Mucosa of stomach (tissue), 1 donor: ENCODE measurements around the gene IFNAR2.

Experiments
- H3K27me3 ChIP-seq: one replicate; pipeline ENCODE4 v1.7.0; 2013; ENCODE audit warnings: mild to moderate bottlenecking, low read length; ENCODE audit not compliant: control insufficient read depth, insufficient read depth
- H3K36me3 ChIP-seq: one replicate; pipeline ENCODE4 v1.7.0; 2013; ENCODE audit warnings: low read length; ENCODE audit not compliant: control insufficient read depth, insufficient read depth
- H3K4me1 ChIP-seq: one replicate; pipeline ENCODE4 v1.7.0; 2013; ENCODE audit warnings: mild to moderate bottlenecking, low read length; ENCODE audit not compliant: control insufficient read depth, insufficient read depth
- H3K4me3 ChIP-seq: one replicate; pipeline ENCODE4 v1.7.0; 2013; ENCODE audit warnings: low read length
- H3K9ac ChIP-seq: one replicate; pipeline ENCODE4 v1.7.0; 2013; ENCODE audit warnings: mild to moderate bottlenecking, low read length, moderate library complexity
- H3K9me3 ChIP-seq: one replicate; pipeline ENCODE4 v1.7.0; 2013; ENCODE audit warnings: mild to moderate bottlenecking, low read length, moderate library complexity; ENCODE audit not compliant: control insufficient read depth
- donor health status: Pancreatic carcinoma.

IFNAR2 gene

DNA sequence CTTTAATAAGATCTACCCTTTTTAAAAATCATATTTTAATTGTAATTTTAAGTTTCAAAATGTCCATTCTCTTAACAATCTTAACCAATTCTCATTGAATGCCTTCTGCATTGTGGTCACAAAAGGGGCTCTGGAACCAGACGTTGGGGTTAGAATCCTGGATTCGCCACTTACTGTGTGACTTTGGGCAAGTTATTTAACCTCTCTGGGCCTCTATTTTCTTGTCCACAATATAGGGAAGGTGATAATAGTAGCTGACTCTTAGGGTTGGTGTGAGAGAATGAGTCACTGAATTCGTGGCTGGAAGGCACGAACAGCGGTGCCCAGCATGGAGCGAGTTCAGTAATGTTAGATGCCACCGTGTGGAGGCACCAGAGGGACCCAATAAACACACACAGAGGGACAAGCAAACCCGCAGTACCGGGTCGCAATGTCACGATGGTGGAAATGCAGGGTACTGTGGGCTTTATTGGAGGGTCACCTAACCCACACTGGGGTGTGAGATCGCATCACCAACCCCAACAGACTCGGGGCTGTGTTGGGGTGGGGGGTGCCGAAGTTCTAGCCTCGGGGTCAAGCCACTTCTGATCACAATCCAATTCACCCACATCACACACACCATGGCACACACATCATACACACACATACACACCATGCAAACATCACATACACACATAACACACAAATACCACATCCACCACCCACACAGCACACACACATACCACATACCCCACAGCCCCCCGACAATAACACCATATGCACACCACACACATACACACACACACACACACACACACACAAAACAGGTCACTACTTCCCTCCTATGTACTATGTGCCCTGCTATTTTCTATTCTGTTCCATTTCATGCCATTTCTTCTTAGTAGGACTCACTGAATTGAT, 27.0 kb upstream of the IFNAR2 start:
- peaks cover 19% of the 10 kb centered on the region for H3K4me1 ChIP-seq
- peak overlapping the region; percentile 22 for H3K9ac ChIP-seq

DNA sequence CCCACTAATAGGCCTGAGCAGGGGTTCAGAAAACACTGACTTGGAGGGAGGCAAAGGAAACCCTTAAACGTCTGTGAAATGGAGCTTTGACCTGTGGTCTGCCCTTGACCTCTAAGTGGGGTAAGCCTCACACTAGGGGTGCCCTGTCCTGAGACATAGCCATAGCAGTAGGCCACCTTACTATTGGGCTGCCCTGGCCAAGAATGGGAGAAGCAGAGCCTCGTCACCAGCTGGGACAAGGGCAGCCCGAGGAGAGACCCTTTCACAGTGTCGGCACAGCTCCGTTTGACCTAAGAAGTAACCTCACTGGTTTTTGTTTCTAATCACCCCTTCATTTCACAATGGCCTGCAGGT, 26.4 kb upstream of the IFNAR2 start:
- H3K9ac ChIP-seq, result peak overlapping the region; percentile 22
- no peak overlapping the region for H3K4me3 ChIP-seq
- H3K4me1 ChIP-seq, result peaks cover 19% of the 10 kb centered on the region
- H3K9me3 ChIP-seq, result no peaks in the 10 kb centered on the region
- H3K27me3 ChIP-seq, result no peaks in the 10 kb centered on the region
- H3K36me3 ChIP-seq, result no peaks in the 10 kb centered on the region

More for the DNA sequence above, 27.0 kb upstream of the IFNAR2 start:
- Histone ChIP-seq H3K36me3 (no peaks in the 10 kb centered on the region), H3K9me3 (no peaks in the 10 kb centered on the region), H3K4me3 (no peak overlapping the region), H3K27me3 (no peaks in the 10 kb centered on the region)

DNA sequence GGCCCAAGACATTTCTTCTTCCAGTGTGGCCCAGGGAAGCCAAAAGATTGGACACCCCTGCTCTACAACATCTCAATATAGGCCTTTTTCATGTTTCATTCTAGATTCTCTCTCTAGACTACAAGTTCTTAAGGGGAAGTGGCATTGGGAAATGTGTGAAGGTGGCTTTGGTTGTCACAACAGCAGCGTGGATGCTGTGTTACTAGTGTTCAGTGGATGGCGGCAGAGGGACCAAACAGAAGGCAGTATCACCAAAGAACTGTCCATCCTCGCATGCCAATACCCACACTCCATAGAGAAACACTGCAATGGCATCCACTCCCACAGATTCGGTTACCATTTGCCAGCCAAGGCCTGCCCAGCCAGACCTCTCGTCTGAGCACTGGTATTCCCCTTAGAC, 24.3 kb upstream of the IFNAR2 start:
- no peaks in the 10 kb centered on the region for H3K27me3 ChIP-seq
- no peaks in the 10 kb centered on the region for H3K9me3 ChIP-seq
- H3K4me1 ChIP-seq, result peaks cover 19% of the 10 kb centered on the region
- no peak overlapping the region for H3K9ac ChIP-seq
- H3K4me3 ChIP-seq, result no peak overlapping the region
- H3K36me3 ChIP-seq, result no peaks in the 10 kb centered on the region

DNA sequence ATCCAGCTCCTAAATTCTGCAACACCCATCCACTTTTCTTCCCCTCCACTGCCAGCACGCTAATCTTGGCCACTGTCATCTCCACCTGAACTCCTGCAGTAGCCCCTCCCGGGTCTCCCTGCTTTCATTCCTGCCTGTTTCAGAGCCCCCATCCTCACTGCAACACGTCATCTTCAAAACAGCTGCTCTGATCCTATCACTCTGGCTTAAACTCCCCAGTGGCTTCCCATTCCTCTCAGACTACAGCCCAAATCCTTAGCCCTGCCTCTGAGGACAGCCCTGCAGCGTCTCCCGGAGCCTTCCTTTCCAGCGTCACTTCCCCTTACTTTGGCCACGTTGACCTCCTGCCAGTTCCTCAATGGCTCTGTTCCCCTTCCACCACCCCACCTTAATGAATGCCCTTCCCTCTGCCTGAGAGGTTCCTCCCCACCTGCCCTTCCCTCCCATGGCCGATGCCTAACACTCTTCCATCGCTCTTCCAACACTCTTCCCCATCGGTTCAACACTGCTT, 22.9 kb upstream of the IFNAR2 start:
- Histone ChIP-seq H3K4me3 (no peak overlapping the region), H3K36me3 (no peaks in the 10 kb centered on the region), H3K4me1 (peaks cover 19% of the 10 kb centered on the region)

DNA sequence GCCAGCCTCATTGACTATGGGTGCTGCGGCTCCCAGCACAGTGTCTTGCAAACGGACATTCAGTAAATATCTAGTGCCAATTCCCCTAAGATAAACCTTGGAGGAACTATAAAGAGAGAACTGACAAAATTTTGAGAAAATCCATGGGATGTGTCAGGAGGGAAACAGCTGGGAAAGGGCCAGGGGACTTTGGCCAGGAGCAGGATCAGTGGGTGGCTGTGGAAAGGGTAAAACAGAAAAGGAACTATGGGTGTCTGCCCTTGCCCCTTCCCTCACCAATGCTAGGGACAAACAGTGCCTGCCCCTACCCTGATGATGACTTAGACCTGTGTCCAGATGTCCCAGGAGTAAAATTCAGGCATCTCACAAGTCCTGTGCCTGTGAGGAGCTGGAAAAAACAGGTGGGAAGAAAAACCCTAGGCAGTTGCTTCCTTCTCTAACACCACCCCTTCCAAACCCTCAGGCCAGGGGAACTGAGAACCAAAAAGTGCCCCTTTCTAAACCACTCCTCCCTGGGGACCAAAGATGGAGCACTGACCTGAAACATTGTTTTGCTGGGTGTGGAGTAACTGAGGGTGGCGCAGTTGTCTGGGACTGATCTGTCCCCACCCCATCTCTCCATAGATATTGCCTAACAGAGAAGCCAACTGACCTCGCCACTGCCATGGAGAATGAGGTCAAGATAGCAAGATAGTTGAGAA, 22.1 kb upstream of the IFNAR2 start:
- Histone ChIP-seq H3K4me3 (no peak overlapping the region), H3K27me3 (no peaks in the 10 kb centered on the region), H3K9ac (no peak overlapping the region)

More for the DNA sequence above, 22.9 kb upstream of the IFNAR2 start:
- H3K9ac ChIP-seq, result no peak overlapping the region
- H3K27me3 ChIP-seq, result no peaks in the 10 kb centered on the region
- no peaks in the 10 kb centered on the region for H3K9me3 ChIP-seq

DNA sequence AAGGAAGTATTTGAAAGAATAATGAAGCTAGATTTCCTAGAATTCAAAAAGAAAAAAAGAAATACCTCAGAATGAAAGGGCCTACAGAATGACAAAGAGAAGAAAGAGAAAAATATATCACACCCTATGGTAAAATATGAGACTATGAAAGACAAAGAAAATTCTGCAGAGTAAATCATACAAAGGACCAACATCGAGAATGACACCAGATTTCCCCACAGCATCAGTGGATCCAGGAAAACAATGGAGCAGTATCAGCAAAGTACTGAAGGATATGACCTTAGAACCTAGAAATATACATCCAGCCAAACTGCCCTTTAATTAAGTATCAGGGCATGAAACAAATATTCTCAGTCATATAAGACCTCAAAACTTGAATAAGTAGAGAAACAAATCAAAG, 21.2 kb upstream of the IFNAR2 start:
- H3K4me3 ChIP-seq, result no peak overlapping the region
- H3K4me1 ChIP-seq, result peaks cover 17% of the 10 kb centered on the region
- no peaks in the 10 kb centered on the region for H3K9me3 ChIP-seq
- no peaks in the 10 kb centered on the region for H3K36me3 ChIP-seq
- H3K27me3 ChIP-seq, result no peaks in the 10 kb centered on the region
- no peak overlapping the region for H3K9ac ChIP-seq

More for the DNA sequence above, 22.1 kb upstream of the IFNAR2 start:
- no peaks in the 10 kb centered on the region for H3K36me3 ChIP-seq
- peaks cover 25% of the 10 kb centered on the region for H3K4me1 ChIP-seq
- no peaks in the 10 kb centered on the region for H3K9me3 ChIP-seq

DNA sequence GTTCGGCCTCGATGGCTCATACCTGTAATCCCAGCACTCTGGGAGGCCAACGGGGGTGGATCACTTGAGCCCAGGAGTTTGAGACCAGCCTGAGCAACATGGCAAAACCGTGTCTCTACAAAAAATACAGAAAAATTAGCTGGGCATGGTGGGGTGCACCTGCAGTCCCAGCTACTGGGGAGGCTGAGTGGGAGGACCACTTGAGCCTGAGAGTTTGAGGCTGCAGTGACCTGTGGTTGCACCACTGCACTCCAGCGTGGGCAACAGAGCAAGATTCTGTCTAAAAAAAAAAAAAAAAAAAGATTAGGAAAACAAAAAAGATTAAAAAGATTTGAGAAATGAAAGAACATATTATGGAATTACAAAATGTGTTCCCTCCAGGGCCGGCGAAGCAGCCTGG, 18.4 kb upstream of the IFNAR2 start:
- H3K4me1 ChIP-seq, result peaks cover 14% of the 10 kb centered on the region
- no peaks in the 10 kb centered on the region for H3K36me3 ChIP-seq
- no peak overlapping the region for H3K4me3 ChIP-seq
- no peak overlapping the region for H3K9ac ChIP-seq
- no peaks in the 10 kb centered on the region for H3K27me3 ChIP-seq
- no peaks in the 10 kb centered on the region for H3K9me3 ChIP-seq

DNA sequence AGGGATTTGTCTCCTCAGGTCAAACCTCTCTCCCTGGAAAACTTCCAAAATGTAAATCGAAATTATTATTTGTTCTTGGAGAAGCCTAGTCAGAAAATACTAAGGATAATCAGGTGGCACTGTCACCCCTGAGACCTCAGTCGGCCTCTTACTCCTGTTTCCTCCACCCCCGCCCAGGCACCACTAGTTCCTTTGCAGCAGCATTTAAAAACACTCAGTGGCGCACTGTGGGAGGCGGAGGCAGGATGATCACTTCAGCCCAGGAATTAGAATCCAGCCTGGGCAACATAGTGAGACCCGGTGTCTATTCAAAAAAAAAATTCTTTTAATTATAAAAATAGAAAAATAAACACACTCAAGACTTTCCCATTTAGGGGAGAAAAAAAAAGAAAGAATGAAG, 18.0 kb upstream of the IFNAR2 start:
- no peaks in the 10 kb centered on the region for H3K36me3 ChIP-seq
- H3K9ac ChIP-seq, result no peak overlapping the region
- no peaks in the 10 kb centered on the region for H3K27me3 ChIP-seq
- peaks cover 16% of the 10 kb centered on the region for H3K4me1 ChIP-seq
- H3K9me3 ChIP-seq, result no peaks in the 10 kb centered on the region
- no peak overlapping the region for H3K4me3 ChIP-seq

DNA sequence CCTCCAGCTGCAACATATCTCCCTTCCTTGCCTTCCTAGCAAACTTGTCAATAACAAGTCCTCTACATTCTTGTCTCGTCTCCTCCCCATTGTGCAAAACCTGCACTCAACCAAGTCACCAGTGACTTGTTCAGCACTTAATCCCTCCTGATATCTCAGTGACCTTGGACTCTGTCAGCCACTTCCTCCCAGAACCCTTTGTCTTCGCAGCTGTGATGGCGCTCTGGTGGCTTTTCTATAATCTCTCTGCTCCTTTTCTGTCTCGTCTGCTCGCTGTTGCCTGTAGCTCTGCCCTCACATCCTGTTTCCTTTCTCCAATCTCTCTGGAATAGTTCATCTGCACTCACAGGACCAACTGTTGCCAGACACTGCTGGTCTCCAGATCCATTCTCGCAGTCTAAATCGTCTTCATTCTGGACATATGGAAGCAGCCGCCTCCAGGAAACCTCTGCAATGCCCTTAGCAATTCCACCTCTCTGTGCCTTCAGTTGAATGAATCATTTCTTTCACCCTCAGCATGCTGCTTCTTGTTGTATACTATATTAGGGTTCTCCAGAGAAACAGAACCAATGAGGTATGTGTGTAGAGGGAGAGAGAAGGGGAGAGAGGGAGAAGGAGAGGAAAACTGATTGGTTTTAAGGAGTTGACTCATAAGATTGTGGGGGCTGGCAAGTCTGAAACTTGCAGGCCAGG, 17.4 kb upstream of the IFNAR2 start:
- Histone ChIP-seq H3K4me1 (peaks cover 16% of the 10 kb centered on the region), H3K27me3 (no peaks in the 10 kb centered on the region), H3K9me3 (no peaks in the 10 kb centered on the region), H3K36me3 (no peaks in the 10 kb centered on the region), H3K4me3 (no peak overlapping the region), H3K9ac (no peak overlapping the region)

DNA sequence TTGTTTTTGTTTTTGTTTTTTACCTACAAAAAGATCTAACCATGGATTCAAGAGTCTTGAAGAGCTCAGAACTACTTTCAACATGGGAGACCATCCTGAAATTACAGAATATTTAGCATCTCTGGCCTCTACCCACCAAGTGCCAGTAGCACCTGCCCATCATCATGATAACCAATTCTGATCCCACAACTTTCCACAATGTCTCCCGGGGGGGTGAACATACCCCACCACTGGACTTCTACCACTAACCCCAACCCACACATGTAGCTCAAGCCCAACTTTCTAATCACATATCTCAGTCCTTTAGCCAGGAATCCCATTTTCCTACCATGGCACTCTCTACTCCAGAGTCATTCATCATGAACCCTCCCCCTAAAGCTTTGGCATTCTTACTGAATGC, 15.7 kb upstream of the IFNAR2 start:
- peaks cover 16% of the 10 kb centered on the region for H3K4me1 ChIP-seq
- H3K9me3 ChIP-seq, result no peaks in the 10 kb centered on the region
- no peaks in the 10 kb centered on the region for H3K27me3 ChIP-seq
- no peaks in the 10 kb centered on the region for H3K36me3 ChIP-seq
- H3K9ac ChIP-seq, result no peak overlapping the region
- H3K4me3 ChIP-seq, result no peak overlapping the region

DNA sequence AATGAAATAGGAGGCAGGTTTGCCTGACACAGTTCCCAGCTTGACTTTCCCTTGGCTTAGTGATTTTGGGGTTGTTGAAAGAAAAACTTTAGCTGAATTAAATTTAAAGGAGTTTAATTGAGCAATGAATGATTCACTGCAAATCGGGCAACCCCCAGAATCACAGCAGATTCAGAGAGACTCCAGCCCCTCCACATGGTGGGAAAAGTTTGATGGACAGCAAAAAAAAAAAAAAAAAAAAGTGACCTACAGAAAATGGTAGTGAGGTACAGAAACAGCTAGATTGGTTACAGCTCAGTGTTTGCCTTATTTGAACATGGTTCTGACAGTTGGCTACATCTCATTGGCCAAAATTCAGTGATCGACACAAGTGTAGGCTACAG, 12.6 kb upstream of the IFNAR2 start:
- Histone ChIP-seq H3K36me3 (no peaks in the 10 kb centered on the region), H3K4me1 (peaks cover 13% of the 10 kb centered on the region), H3K9ac (no peak overlapping the region), H3K9me3 (no peaks in the 10 kb centered on the region), H3K27me3 (no peaks in the 10 kb centered on the region), H3K4me3 (no peak overlapping the region)

DNA sequence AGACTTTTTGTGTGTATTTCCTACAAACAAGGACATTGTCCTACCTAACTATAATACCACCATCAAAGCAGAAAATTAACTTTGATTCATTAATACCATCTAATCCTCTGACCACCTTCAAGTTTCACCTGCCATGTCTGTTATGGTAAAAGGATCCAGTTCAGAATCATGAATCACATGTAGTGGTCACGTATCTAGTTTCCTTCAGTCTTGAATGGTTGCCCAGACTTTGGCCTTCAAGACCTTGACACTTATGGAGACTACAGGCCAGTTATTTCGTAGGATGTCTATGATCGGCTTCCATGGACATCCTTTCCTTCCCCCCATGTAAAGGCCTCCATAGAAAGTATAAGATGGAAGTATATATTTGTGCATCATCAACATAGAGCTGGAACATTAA, 10.4 kb upstream of the IFNAR2 start:
- peaks cover 7% of the 10 kb centered on the region for H3K4me1 ChIP-seq
- H3K4me3 ChIP-seq, result no peak overlapping the region
- H3K9ac ChIP-seq, result no peak overlapping the region
- H3K27me3 ChIP-seq, result no peaks in the 10 kb centered on the region
- H3K36me3 ChIP-seq, result no peaks in the 10 kb centered on the region
- no peaks in the 10 kb centered on the region for H3K9me3 ChIP-seq
